H54 (cell line): ENCODE data around the gene KRT72.

ENCODE experiments used
- DNase-seq: peaks from one replicate; pipeline ENCODE4 v3.0.0; 2011; ENCODE audit warnings: low spot score, mixed read lengths; ENCODE audit not compliant: insufficient read length
- FAIRE-seq: peaks from 3 replicates; lab custom pipeline; 2011; peaks lifted over from hg19 to GRCh38; lab: Jason Lieb, UNC
- POLR2A ChIP-seq: IDR thresholded peaks from 2 replicates; pipeline ENCODE4 v1.6.1; 2011; ENCODE audit warnings: low read depth, mild to moderate bottlenecking, low read length

The KRT72 gene

DNA sequence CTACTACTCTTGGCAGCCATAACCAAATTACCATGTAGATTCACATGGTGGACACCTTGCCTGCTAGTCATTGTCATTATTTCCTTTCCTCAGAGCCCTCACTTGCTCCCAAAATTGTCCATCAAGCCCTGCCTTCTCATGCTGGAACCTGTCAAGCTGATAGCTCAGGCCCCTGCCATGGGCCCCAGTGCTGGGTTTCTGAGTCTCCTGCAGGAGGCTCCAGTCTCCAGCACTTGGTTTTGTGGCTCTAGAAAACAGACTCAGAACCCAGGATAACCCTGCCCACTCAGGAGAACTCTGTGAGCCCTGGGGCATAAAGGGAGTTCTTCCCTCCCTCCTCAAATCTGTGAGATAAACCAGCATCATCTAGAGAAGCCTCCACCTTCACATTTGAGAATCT is 59.1 kb downstream of the KRT72 start:
- DNase-seq = no peak
- no peak for FAIRE-seq
- no peak for TF ChIP-seq POLR2A

- DNase-seq (no peak), FAIRE-seq (no peak)
- TF ChIP-seq POLR2A = no peak
Measured at GRCh38 chr12:52541709-52542108, 59.6 kb downstream of the KRT72 start.

GRCh38 chr12:52540531-52540930 is 60.7 kb downstream of the KRT72 start:
- TF ChIP-seq POLR2A = no peak
- DNase-seq (no peak), FAIRE-seq (no peak)

- no peak for FAIRE-seq
- no peak for DNase-seq
- no peak for TF ChIP-seq POLR2A
Measured at GRCh38 chr12:52539821-52540173, 61.5 kb downstream of the KRT72 start.

DNA sequence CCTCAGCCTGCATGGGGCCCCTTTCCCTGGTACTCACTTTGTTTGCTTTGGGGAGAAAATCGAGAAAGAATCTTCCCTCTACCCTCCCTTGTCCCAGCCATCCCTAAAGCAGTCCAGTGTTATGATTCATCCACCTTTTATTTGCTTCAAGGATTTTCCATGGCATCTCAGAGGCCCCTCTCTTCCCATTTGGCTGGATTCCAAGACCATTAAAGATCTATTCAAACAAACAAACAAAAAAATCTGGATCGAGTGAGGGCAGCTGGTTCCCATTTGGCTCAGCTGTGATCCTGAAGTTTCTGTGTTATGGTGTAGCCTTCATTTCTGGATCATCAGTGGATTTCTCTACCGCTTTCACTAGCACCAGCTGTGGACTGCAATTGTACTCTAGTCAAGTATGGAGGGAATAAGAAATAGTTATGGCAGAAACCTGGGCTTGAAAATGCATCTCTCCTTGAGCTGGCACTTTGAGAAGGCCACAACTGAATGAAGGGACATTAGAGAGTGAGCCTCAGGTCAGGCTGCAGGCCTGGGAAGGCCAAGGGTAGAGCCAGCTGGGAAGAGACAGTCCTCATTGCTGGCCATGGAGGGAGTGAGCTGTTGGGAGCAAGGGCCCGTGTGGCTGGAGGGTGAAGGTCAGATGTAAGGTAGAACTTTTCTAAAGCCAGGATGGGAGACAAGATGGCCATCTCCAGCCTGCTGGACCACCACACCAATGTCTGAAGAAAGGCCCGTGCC is 62.0 kb downstream of the KRT72 start:
- FAIRE-seq = no peak
- TF ChIP-seq POLR2A = no peak
- peak; percentile 55 for DNase-seq

DNA sequence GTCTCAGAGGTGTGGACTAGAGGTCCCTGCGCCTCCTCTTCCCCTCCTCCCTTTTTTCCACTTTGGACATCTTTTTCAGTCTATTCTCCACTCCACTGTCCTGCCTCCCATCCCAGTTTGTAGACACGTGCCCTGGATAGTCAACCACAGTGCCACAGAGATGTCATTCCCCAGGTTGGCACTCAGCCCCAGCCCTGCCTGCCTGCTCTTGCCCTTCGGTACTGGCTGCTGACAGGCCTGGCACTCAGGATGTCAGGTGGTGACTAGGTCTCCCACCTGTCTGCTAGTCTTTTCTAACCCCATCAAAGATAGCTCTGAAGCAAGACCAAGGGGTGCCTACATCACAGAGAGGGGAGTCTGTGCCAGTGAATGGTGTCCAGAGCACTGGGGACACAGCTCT is 64.2 kb downstream of the KRT72 start:
- no peak for DNase-seq

More for the DNA sequence above, 64.2 kb downstream of the KRT72 start:
- no peak for FAIRE-seq
- no peak for TF ChIP-seq POLR2A
